ENCODE data around the gene PRKAA1. TPM values are rescaled to one million over a fixed set of nuclear protein-coding genes. Genes with fewer than 3 reads are reported as not detected.

The PRKAA1 gene
- total RNA-seq, 1 experiment from 2014 or later: 28.8 TPM

- TF ChIP-seq, protein P1, sequence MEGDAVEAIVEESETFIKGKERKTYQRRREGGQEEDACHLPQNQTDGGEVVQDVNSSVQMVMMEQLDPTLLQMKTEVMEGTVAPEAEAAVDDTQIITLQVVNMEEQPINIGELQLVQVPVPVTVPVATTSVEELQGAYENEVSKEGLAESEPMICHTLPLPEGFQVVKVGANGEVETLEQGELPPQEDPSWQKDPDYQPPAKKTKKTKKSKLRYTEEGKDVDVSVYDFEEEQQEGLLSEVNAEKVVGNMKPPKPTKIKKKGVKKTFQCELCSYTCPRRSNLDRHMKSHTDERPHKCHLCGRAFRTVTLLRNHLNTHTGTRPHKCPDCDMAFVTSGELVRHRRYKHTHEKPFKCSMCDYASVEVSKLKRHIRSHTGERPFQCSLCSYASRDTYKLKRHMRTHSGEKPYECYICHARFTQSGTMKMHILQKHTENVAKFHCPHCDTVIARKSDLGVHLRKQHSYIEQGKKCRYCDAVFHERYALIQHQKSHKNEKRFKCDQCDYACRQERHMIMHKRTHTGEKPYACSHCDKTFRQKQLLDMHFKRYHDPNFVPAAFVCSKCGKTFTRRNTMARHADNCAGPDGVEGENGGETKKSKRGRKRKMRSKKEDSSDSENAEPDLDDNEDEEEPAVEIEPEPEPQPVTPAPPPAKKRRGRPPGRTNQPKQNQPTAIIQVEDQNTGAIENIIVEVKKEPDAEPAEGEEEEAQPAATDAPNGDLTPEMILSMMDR (conservative IDR thresholded peaks at IDR 0.05): peak; percentile 82
- Mint-ChIP-seq H3K27ac (no peak overlapping the region), H3K36me3 (ENCODE audit: insufficient read depth in 1 of 3, low read depth in 3 of 3) (peaks cover 4 to 13% (median 7%) of the 10 kb centered on the region in 3 experiments; a peak in 5 of 7 replicates), H3K27me3 (ENCODE audit: low read depth) (no peaks in the 10 kb centered on the region), H3K4me1 (no peaks in the 10 kb centered on the region), H3K9me3 (no peaks in the 10 kb centered on the region), H3K4me3 (no peak overlapping the region)
- DNase-seq: no peak
- Histone ChIP-seq H2AFZ (ENCODE audit: low read length) (no peak overlapping the region), H4K8ac (replicated peaks; ENCODE audit: insufficient read length, low read depth, low read length) (no peak overlapping the region), H3K27me3 (ENCODE audit: insufficient read depth, low read length) (no peaks in the 10 kb centered on the region), H2AK5ac (ENCODE audit: insufficient read length, low read length) (no peak overlapping the region), H3K18ac (ENCODE audit: insufficient read length, low read depth, low read length) (no peak overlapping the region), H3K4me1 (ENCODE audit: insufficient read depth, low read length) (no peaks in the 10 kb centered on the region), H2BK15ac (ENCODE audit: low read depth, low read length) (no peak overlapping the region), H3K23ac (ENCODE audit: insufficient read length, low read depth, low read length) (no peak overlapping the region), H3K4ac (ENCODE audit: low read depth, low read length) (no peak overlapping the region), H3K9ac (ENCODE audit: extremely low read depth, insufficient read length, low read length) (no peak overlapping the region), H3K9me3 (ENCODE audit: control insufficient read depth, low read depth, low read length) (no peaks in the 10 kb centered on the region), H4K91ac (ENCODE audit: insufficient read length, low read depth, low read length) (no peak overlapping the region), H2BK5ac (ENCODE audit: insufficient read length, low read length) (no peak overlapping the region), H3K79me1 (ENCODE audit: insufficient read depth, low read depth, low read length, poor library complexity, severe bottlenecking) (no peaks in the 10 kb centered on the region), H3K23me2 (ENCODE audit: insufficient read length, low read depth, low read length, poor library complexity, severe bottlenecking) (no peaks in the 10 kb centered on the region), H3K56ac (ENCODE audit: insufficient read length, low read depth, low read length) (no peak overlapping the region), H3T11ph (ENCODE audit: low read length) (no peak overlapping the region), H3K14ac (ENCODE audit: insufficient read depth, low read length) (no peak overlapping the region), H4K20me1 (ENCODE audit: control insufficient read depth, insufficient read depth, insufficient read length) (no peaks in the 10 kb centered on the region), H3K4me2 (ENCODE audit: insufficient read depth, insufficient read length, low read length) (no peak overlapping the region), H2BK120ac (ENCODE audit: low read depth, low read length, poor library complexity, severe bottlenecking) (no peak overlapping the region), H2BK12ac (ENCODE audit: insufficient read length, low read depth, low read length) (no peak overlapping the region), H3K27ac (ENCODE audit: insufficient read length, low read depth, low read length) (no peak overlapping the region), H3K79me2 (ENCODE audit: insufficient read depth, low read length) (0 out of 2 replicates have a peak, but pooled peaks cover 1% of the 10 kb centered on the region), H4K5ac (ENCODE audit: insufficient read length, low read depth, low read length) (no peak overlapping the region), H2BK20ac (ENCODE audit: low read depth, low read length, poor library complexity, severe bottlenecking) (no peak overlapping the region)
- no CpG with 5 or more reads among the region's 1 CpG for WGBS (ENCODE audit: extremely low coverage, insufficient read length, low lambda C conversion rate)
Measured at GRCh38 chr5:40736103-40736875, 61.9 kb downstream of the PRKAA1 start.
